SK-N-SH (cell line): ENCODE results near the gene ALG9. TPM values are rescaled to one million over a fixed set of nuclear protein-coding genes. Genes with fewer than 3 reads are reported as not detected.
A peak's percentile ranks its signal among the peaks of the same experiment; 100 is the strongest.

Source experiments
- CTCF ChIA-PET: fragments of 300-600, 350-600 bp; formaldehyde crosslinking; extraction: SDS; loops from one replicate; lab custom pipeline; 2021; lab: Yijun Ruan, JAX
- POLR2A ChIA-PET: fragments of 350-600 bp; sonication (Branson Sonifier 250); formaldehyde crosslinking; extraction: SDS; loops from one replicate; lab custom pipeline; 2020; ENCODE audit warnings: antibody characterized with exemption, inconsistent platforms; lab: Yijun Ruan, JAX
- DNase-seq: peaks from one replicate; pipeline ENCODE4 v3.0.0; 2012
- H2AFZ ChIP-seq: fragments of 200-600 bp; sonication (generic); 2 replicates; pipeline ENCODE4 v1.8.1; 2016; ENCODE audit warnings: antibody characterized with exemption, mild to moderate bottlenecking, low read depth
- H3F3A ChIP-seq: fragments of 200-600 bp; sonication (generic); replicated peaks from 2 replicates; pipeline ENCODE3; 2016; ENCODE audit warnings: antibody characterized with exemption, mild to moderate bottlenecking; ENCODE audit not compliant: insufficient read depth
- H3K27ac ChIP-seq, 2 experiments: fragments of 200-500 bp in 1 of 2; fragments of 200-600 bp in 1 of 2; sonication (Bioruptor generic) in 1 of 2; sonication (generic), shearing (Covaris generic) in 1 of 2; 2 replicates each; pipeline versions ENCODE4 v1.5.1 to v1.6.1; 2014 to 2016; ENCODE audit warnings: low read depth in 2 of 2, inconsistent platforms in 1 of 2, low read length in 1 of 2, mild to moderate bottlenecking in 1 of 2, mixed read lengths in 1 of 2
- H3K27me3 ChIP-seq: fragments of 200-600 bp; sonication (generic), shearing (Covaris generic); 2 replicates; pipeline ENCODE4 v1.6.1; 2016; ENCODE audit warnings: mixed run types; ENCODE audit not compliant: insufficient read depth
- H3K36me3 ChIP-seq, 2 experiments: fragments of 200-500 bp in 1 of 2; fragments of 200-600 bp in 1 of 2; sonication (Bioruptor generic) in 1 of 2; sonication (generic) in 1 of 2; replicated peaks in 1 of 2; 2 replicates each; pipeline versions ENCODE3 to v1.5.1; 2014 to 2016; ENCODE audit warnings: low read length in 1 of 2, mild to moderate bottlenecking in 1 of 2; ENCODE audit not compliant: insufficient read depth in 2 of 2, control insufficient read depth in 1 of 2
- H3K4me1 ChIP-seq, 2 experiments: fragments of 200-500 bp in 1 of 2; fragments of 200-600 bp in 1 of 2; sonication (Bioruptor generic) in 1 of 2; sonication (generic), shearing (Covaris generic) in 1 of 2; 2 replicates each; pipeline versions ENCODE4 v1.5.1 to v1.6.1; 2014 to 2016; ENCODE audit warnings: low read depth in 1 of 2, low read length in 1 of 2, mixed run types in 1 of 2; ENCODE audit not compliant: insufficient read depth in 2 of 2, control insufficient read depth in 1 of 2
- H3K4me2 ChIP-seq: fragments of 200-600 bp; sonication (generic), shearing (Covaris generic); 2 replicates; pipeline ENCODE4 v1.6.1; 2017; ENCODE audit warnings: mixed run types
- H3K4me3 ChIP-seq, 2 experiments: fragments of 200-500 bp in 1 of 2; fragments of 200-600 bp in 1 of 2; sonication (Bioruptor generic) in 1 of 2; sonication (generic), shearing (Covaris generic) in 1 of 2; 2 replicates each; pipeline versions ENCODE4 v1.5.1 to v1.8.1; 2014 to 2016; ENCODE audit warnings: low read depth in 2 of 2, inconsistent platforms in 1 of 2, low read length in 1 of 2, mild to moderate bottlenecking in 1 of 2, mixed read lengths in 1 of 2, moderate library complexity in 1 of 2
- H3K79me2 ChIP-seq: fragments of 200-600 bp; sonication (generic); 2 replicates; pipeline ENCODE4 v1.8.1; 2017; ENCODE audit warnings: mild to moderate bottlenecking; ENCODE audit not compliant: insufficient read depth
- H3K9ac ChIP-seq: fragments of 200-600 bp; sonication (generic); 2 replicates; pipeline ENCODE4 v1.6.1; 2017; ENCODE audit warnings: mixed run types
- H3K9me2 ChIP-seq: fragments of 200-600 bp; sonication (generic); 2 replicates; pipeline ENCODE4 v1.6.1; 2017; ENCODE audit warnings: mixed run types
- H3K9me3 ChIP-seq: fragments of 200-600 bp; sonication (generic); 2 replicates; pipeline ENCODE4 v1.6.1; 2017; ENCODE audit warnings: mixed run types, mild to moderate bottlenecking, moderate library complexity
- H4K20me1 ChIP-seq: fragments of 200-600 bp; sonication (generic); 2 replicates; pipeline ENCODE4 v1.6.1; 2017; ENCODE audit warnings: mild to moderate bottlenecking, mixed run types; ENCODE audit not compliant: insufficient read depth
- CTCF ChIP-seq: fragments of 200-600 bp; sonication (generic); IDR thresholded peaks from 2 replicates; pipeline ENCODE4 v1.6.1; 2017; ENCODE audit warnings: antibody characterized with exemption, mild to moderate bottlenecking, moderate library complexity
- FOSL2 ChIP-seq: IDR thresholded peaks from 2 replicates; pipeline ENCODE4 v1.4.0; 2012; ENCODE audit warnings: low read depth, mild to moderate bottlenecking, moderate library complexity, borderline replicate concordance
- MAX ChIP-seq: IDR thresholded peaks from 2 replicates; pipeline ENCODE4 v1.4.0; 2012; ENCODE audit warnings: low read depth
- MXI1 ChIP-seq: IDR thresholded peaks from 2 replicates; pipeline ENCODE4 v1.6.1; 2012; ENCODE audit warnings: mild to moderate bottlenecking, low read depth, low read length, improper control_type of control experiment
- PBX3 ChIP-seq: IDR thresholded peaks from 2 replicates; pipeline ENCODE4; 2012
- RAD21 ChIP-seq: IDR thresholded peaks from 2 replicates; pipeline ENCODE4 v1.6.1; 2012; ENCODE audit warnings: mild to moderate bottlenecking, low read length
- RFX5 ChIP-seq: IDR thresholded peaks from 2 replicates; pipeline ENCODE4 v1.6.1; 2012; ENCODE audit warnings: mild to moderate bottlenecking, improper control_type of control experiment, low read length
- SIN3A ChIP-seq: IDR thresholded peaks from 2 replicates; pipeline ENCODE4 v1.6.1; 2012; ENCODE audit warnings: low read depth, mild to moderate bottlenecking, low read length, moderate library complexity, borderline replicate concordance
- SMC3 ChIP-seq: IDR thresholded peaks from 2 replicates; pipeline ENCODE4 v1.6.1; 2012; ENCODE audit warnings: low read depth, low read length, improper control_type of control experiment
- TCF12 ChIP-seq: IDR thresholded peaks from 2 replicates; pipeline ENCODE4 v1.4.0; 2012
- TEAD4 ChIP-seq: IDR thresholded peaks from 2 replicates; pipeline ENCODE4 v1.4.0; 2012; ENCODE audit warnings: mild to moderate bottlenecking, borderline replicate concordance; ENCODE audit not compliant: insufficient read depth
- ZBTB33 ChIP-seq: IDR thresholded peaks from 2 replicates; pipeline ENCODE4 v1.4.0; 2012; ENCODE audit warnings: low read depth, borderline replicate concordance
- WGBS: methylation state at CpG from one replicate; pipeline ENCODE4 v1.1.6; 2017; ENCODE audit warnings: low lambda C conversion rate; 5-methylcytosine and 5-hydroxymethylcytosine counted together
- polyA plus RNA-seq, 3 experiments: library from polyadenylated mRNA; depleted of rRNA; stranded (reverse); fragments of >200 nt; gene quantifications; 2 replicates each; pipeline ENCODE4 v1.2.3, GENCODE V29; 2012

The ALG9 gene
- polyA plus RNA-seq, 1 of the 3 experiments (the other 2 are of a cell fraction): 17.9 TPM

- H3K4me3 ChIP-seq: no peak overlapping the region
- no peak for TF ChIP-seq ZBTB33
- H3K9me2 ChIP-seq: no peaks in the 10 kb centered on the region
- CTCF ChIA-PET: interaction anchor here (1.1 to 12.5 kb wide), 24 partner anchors 8 to 211 kb away, joined by 3 to 184 read pairs (median 12); partner anchors contain the start of genes PPP2R1B and SIK2
- no peak overlapping the region for H2AFZ ChIP-seq
- H3K27ac ChIP-seq: no peak overlapping the region; a peak in 1 of 4 replicates
- H3K36me3 ChIP-seq: no peaks in the 10 kb centered on the region
- no peaks in the 10 kb centered on the region for H3K9me3 ChIP-seq
- DNase-seq: no peak
- WGBS: 99% methylated on average over 3 of the region's 3 CpGs
- peaks cover 16% of the 10 kb centered on the region for H3F3A ChIP-seq
- H3K4me1 ChIP-seq: peaks cover 5 to 10% of the 10 kb centered on the region in 2 experiments; a peak in 3 of 4 replicates
- no peaks in the 10 kb centered on the region for H3K27me3 ChIP-seq
- no peak overlapping the region for H3K4me2 ChIP-seq
- POLR2A ChIA-PET: no interaction called here
- no peaks in the 10 kb centered on the region for H4K20me1 ChIP-seq
- no peak overlapping the region for H3K9ac ChIP-seq
- H3K79me2 ChIP-seq: no peaks in the 10 kb centered on the region
Measured at GRCh38 chr11:111778047-111778558, 93.3 kb downstream of the ALG9 start.

GRCh38 chr11:111777094-111778046 is 94.0 kb downstream of the ALG9 start:
- H2AFZ ChIP-seq: no peak overlapping the region
- H3K79me2 ChIP-seq: no peaks in the 10 kb centered on the region
- H3K4me2 ChIP-seq: no peak overlapping the region
- H3K4me3 ChIP-seq: peak overlapping the region in 1 of 2 experiments; percentile 16; a peak in 1 of 4 replicates
- WGBS: 87% methylated on average over 4 of the region's 4 CpGs
- H3K9ac ChIP-seq: no peak overlapping the region
- H3K27me3 ChIP-seq: no peaks in the 10 kb centered on the region
- CTCF ChIA-PET: interaction anchor here (0.6 to 12.5 kb wide), 57 partner anchors 9 to 1191 kb away, joined by 3 to 184 read pairs (median 5); partner anchors contain the start of genes PPP2R1B and SIK2
- peaks cover 16% of the 10 kb centered on the region for H3F3A ChIP-seq
- H3K9me3 ChIP-seq: no peaks in the 10 kb centered on the region
- POLR2A ChIA-PET: no interaction called here
- H3K36me3 ChIP-seq: no peaks in the 10 kb centered on the region
- peak; percentile 60 for DNase-seq
- H4K20me1 ChIP-seq: no peaks in the 10 kb centered on the region
- H3K27ac ChIP-seq: peak overlapping the region in 1 of 2 experiments; percentile 5; a peak in 1 of 4 replicates
- H3K9me2 ChIP-seq: no peaks in the 10 kb centered on the region
- peaks cover 5 to 7% of the 10 kb centered on the region in 2 experiments; a peak in 3 of 4 replicates for H3K4me1 ChIP-seq
- TF ChIP-seq PBX3: 0 out of 2 replicates have a peak, but pooled peaks have one; percentile 17
- peak; percentile 82 for TF ChIP-seq CTCF
- TF ChIP-seq MXI1: peak; percentile 71
- peak; percentile 97 for TF ChIP-seq RAD21
- TF ChIP-seq SIN3A: peak; percentile 87; the same call in 1 of the 2 replicates
- peak; percentile 97 for TF ChIP-seq SMC3
- TF ChIP-seq MAX: 0 out of 2 replicates have a peak, but pooled peaks have one; percentile 20
- TF ChIP-seq FOSL2: no peak
- no peak for TF ChIP-seq TEAD4
- peak; percentile 31; the same call in 1 of the 2 replicates for TF ChIP-seq RFX5
- no peak for TF ChIP-seq TCF12
- TF ChIP-seq, all 33 proteins: peak for 8
